ENCODE data around the gene RICTOR. TPM values are rescaled to one million over a fixed set of nuclear protein-coding genes. Genes with fewer than 3 reads are reported as not detected.

Gene RICTOR
- total and polyA plus RNA-seq, 4 experiments from 2014 or later, result 6.7 to 94.9 (median 51.8) TPM

- intact Hi-C loops (cut with micrococcal nuclease), result loop anchor here (1.0 kb wide), 1 partner anchor 11 kb away; no protein-coding TSS in a partner anchor
- POLR2A ChIA-PET (ENCODE audit: partially characterized antibody), result interaction anchor here (2.6 kb wide), 1 partner anchor 11 kb away, joined by 7 read pairs; no protein-coding TSS in a partner anchor
- no peak for DNase-seq
Measured at GRCh38 chr5:39062104-39062503, 12.1 kb downstream of the RICTOR start.

GRCh38 chr5:39059064-39059463 lies 15.1 kb downstream of the RICTOR start:
- H3K27ac ChIP-seq (ENCODE audit: low read depth, low read length), result no peak overlapping the region
- H3K4me3 Mint-ChIP-seq, result peak overlapping the region in 6 of 8 donors; percentile 15 to 63 (median 39)
- intact Hi-C loops (cut with micrococcal nuclease), result loop anchor here (2.0 kb wide), 1 partner anchor 14 kb away; no protein-coding TSS in a partner anchor
- peaks cover 57 to 74% (median 65%) of the 10 kb centered on the region in 4 donors for H3K4me1 Mint-ChIP-seq
- H3K27me3 ChIP-seq (ENCODE audit: insufficient read depth, low read length), result no peaks in the 10 kb centered on the region
- H3K36me3 ChIP-seq (ENCODE audit: insufficient read depth, low read length), result no peaks in the 10 kb centered on the region
- POLR2A ChIA-PET (ENCODE audit: partially characterized antibody), result no interaction called here
- H3K27ac Mint-ChIP-seq, result peak overlapping the region; percentile 8 to 80 (median 42)
- H3K4me1 ChIP-seq (ENCODE audit: insufficient read depth, low read length), result peaks cover 93% of the 10 kb centered on the region
- peaks cover 11 to 21% of the 10 kb centered on the region in 2 donors for H3K36me3 Mint-ChIP-seq
- no peak overlapping the region for H3K4me3 ChIP-seq (ENCODE audit: low read length in 2 of 2)
- no peaks in the 10 kb centered on the region for H3K9me3 ChIP-seq (ENCODE audit: control insufficient read depth in 1 of 2, low read length in 2 of 2)
- CTCF ChIA-PET (ENCODE audit: partially characterized antibody), result no interaction called here
- no peaks in the 10 kb centered on the region for H3K9me3 Mint-ChIP-seq
- no peak for DNase-seq
- no peaks in the 10 kb centered on the region for H3K27me3 Mint-ChIP-seq

More at GRCh38 chr5:39062104-39062503, 12.1 kb downstream of the RICTOR start:
- CTCF ChIA-PET (ENCODE audit: partially characterized antibody), result interaction anchor here (0.6 to 1.1 kb wide), 2 partner anchors 11 to 19 kb away, joined by 3 read pairs; no protein-coding TSS in a partner anchor
- Mint-ChIP-seq H3K9me3 (peaks cover 0 to 13% (median 8%) of the 10 kb centered on the region in 8 donors), H3K27ac (no peak overlapping the region), H3K4me3 (peak overlapping the region in 2 of 8 donors; percentile 5 to 39), H3K4me1 (peaks cover 50 to 75% (median 63%) of the 10 kb centered on the region in 4 donors), H3K27me3 (no peaks in the 10 kb centered on the region), H3K36me3 (peaks cover 19 to 29% of the 10 kb centered on the region in 2 donors)
- Histone ChIP-seq H3K27me3 (ENCODE audit: insufficient read depth, low read length) (no peaks in the 10 kb centered on the region), H3K36me3 (ENCODE audit: insufficient read depth, low read length) (peaks cover 6% of the 10 kb centered on the region), H3K9me3 (ENCODE audit: control insufficient read depth in 1 of 2, low read length in 2 of 2) (peaks cover 0 to 6% of the 10 kb centered on the region in 2 donors), H3K4me3 (ENCODE audit: low read length in 2 of 2) (no peak overlapping the region), H3K4me1 (ENCODE audit: insufficient read depth, low read length) (peaks cover 92% of the 10 kb centered on the region), H3K27ac (ENCODE audit: low read depth, low read length) (no peak overlapping the region)

- no peaks in the 10 kb centered on the region for H3K36me3 ChIP-seq (ENCODE audit: insufficient read depth, low read length)
- Mint-ChIP-seq H3K27me3 (no peaks in the 10 kb centered on the region), H3K36me3 (peaks cover 14 to 21% of the 10 kb centered on the region in 2 donors), H3K4me3 (peak overlapping the region; percentile 1 to 60 (median 52)), H3K9me3 (no peaks in the 10 kb centered on the region), H3K27ac (peak overlapping the region; percentile 6 to 70 (median 41)), H3K4me1 (peaks cover 57 to 73% (median 64%) of the 10 kb centered on the region in 4 donors)
- peak overlapping the region; percentile 35 for H3K27ac ChIP-seq (ENCODE audit: low read depth, low read length)
- H3K4me3 ChIP-seq (ENCODE audit: low read length in 2 of 2), result peak overlapping the region in 1 of 2 donors; percentile 17
- H3K9me3 ChIP-seq (ENCODE audit: control insufficient read depth in 1 of 2, low read length in 2 of 2), result no peaks in the 10 kb centered on the region
- peaks cover 86% of the 10 kb centered on the region for H3K4me1 ChIP-seq (ENCODE audit: insufficient read depth, low read length)
- CTCF ChIA-PET (ENCODE audit: partially characterized antibody), result no interaction called here
- no peaks in the 10 kb centered on the region for H3K27me3 ChIP-seq (ENCODE audit: insufficient read depth, low read length)
- DNase-seq, result no peak
- POLR2A ChIA-PET (ENCODE audit: partially characterized antibody), result no interaction called here
- intact Hi-C loops (cut with micrococcal nuclease), result loop anchor here (2.0 kb wide), 1 partner anchor 14 kb away; no protein-coding TSS in a partner anchor
Measured at GRCh38 chr5:39058178-39058921, 15.8 kb downstream of the RICTOR start.

GRCh38 chr5:39057734-39058133 lies 16.5 kb downstream of the RICTOR start:
- Histone ChIP-seq H3K4me1 (ENCODE audit: insufficient read depth, low read length) (peaks cover 84% of the 10 kb centered on the region), H3K4me3 (ENCODE audit: low read length in 2 of 2) (peak overlapping the region in 1 of 2 donors; percentile 17)

GRCh38 chr5:39055768-39056398 lies 18.3 kb downstream of the RICTOR start:
- intact Hi-C loops (cut with micrococcal nuclease), result no loop called here
- no peak for DNase-seq
- H3K4me3 ChIP-seq (ENCODE audit: low read length in 2 of 2), result no peak overlapping the region
- Mint-ChIP-seq H3K27ac (peak overlapping the region in 1 of 7 donors; percentile 75), H3K9me3 (no peaks in the 10 kb centered on the region), H3K4me1 (peaks cover 55 to 67% (median 63%) of the 10 kb centered on the region in 4 donors), H3K27me3 (no peaks in the 10 kb centered on the region), H3K4me3 (peak overlapping the region in 1 of 8 donors; percentile 46), H3K36me3 (peaks cover 14 to 19% of the 10 kb centered on the region in 2 donors)
- POLR2A ChIA-PET (ENCODE audit: partially characterized antibody), result no interaction called here
- no peak overlapping the region for H3K27ac ChIP-seq (ENCODE audit: low read depth, low read length)
- no peaks in the 10 kb centered on the region for H3K27me3 ChIP-seq (ENCODE audit: insufficient read depth, low read length)
- H3K9me3 ChIP-seq (ENCODE audit: control insufficient read depth in 1 of 2, low read length in 2 of 2), result no peaks in the 10 kb centered on the region
- H3K4me1 ChIP-seq (ENCODE audit: insufficient read depth, low read length), result peaks cover 77% of the 10 kb centered on the region
- H3K36me3 ChIP-seq (ENCODE audit: insufficient read depth, low read length), result no peaks in the 10 kb centered on the region
- CTCF ChIA-PET (ENCODE audit: partially characterized antibody), result interaction anchor here (1.9 kb wide), 1 partner anchor 24 kb away, joined by 6 read pairs; no protein-coding TSS in a partner anchor

More at GRCh38 chr5:39057734-39058133, 16.5 kb downstream of the RICTOR start:
- no peaks in the 10 kb centered on the region for H3K27me3 Mint-ChIP-seq
- peak overlapping the region in 7 of 8 donors; percentile 7 to 60 (median 50) for H3K4me3 Mint-ChIP-seq
- ChIA-PET POLR2A (ENCODE audit: partially characterized antibody) (no interaction called here), CTCF (ENCODE audit: partially characterized antibody) (interaction anchor here (1.9 kb wide), 1 partner anchor 23 kb away, joined by 6 read pairs; no protein-coding TSS in a partner anchor)
- H3K36me3 ChIP-seq (ENCODE audit: insufficient read depth, low read length), result no peaks in the 10 kb centered on the region
- H3K27ac ChIP-seq (ENCODE audit: low read depth, low read length), result peak overlapping the region; percentile 35
- H3K27ac Mint-ChIP-seq, result peak overlapping the region in 4 of 7 donors; percentile 0 to 70 (median 26)
- H3K9me3 ChIP-seq (ENCODE audit: control insufficient read depth in 1 of 2, low read length in 2 of 2), result no peaks in the 10 kb centered on the region
- DNase-seq, result no peak
- H3K4me1 Mint-ChIP-seq, result peaks cover 58 to 72% (median 64%) of the 10 kb centered on the region in 4 donors
- no peaks in the 10 kb centered on the region for H3K27me3 ChIP-seq (ENCODE audit: insufficient read depth, low read length)
- H3K9me3 Mint-ChIP-seq, result no peaks in the 10 kb centered on the region
- intact Hi-C loops (cut with micrococcal nuclease), result loop anchor here (2.0 kb wide), 1 partner anchor 15 kb away; no protein-coding TSS in a partner anchor
- H3K36me3 Mint-ChIP-seq, result peaks cover 14 to 21% of the 10 kb centered on the region in 2 donors

GRCh38 chr5:39055027-39055767 lies 19.0 kb downstream of the RICTOR start:
- Histone ChIP-seq H3K27ac (ENCODE audit: low read depth, low read length) (no peak overlapping the region), H3K9me3 (ENCODE audit: control insufficient read depth in 1 of 2, low read length in 2 of 2) (no peaks in the 10 kb centered on the region), H3K4me3 (ENCODE audit: low read length in 2 of 2) (no peak overlapping the region), H3K36me3 (ENCODE audit: insufficient read depth, low read length) (no peaks in the 10 kb centered on the region), H3K27me3 (ENCODE audit: insufficient read depth, low read length) (no peaks in the 10 kb centered on the region), H3K4me1 (ENCODE audit: insufficient read depth, low read length) (peaks cover 71% of the 10 kb centered on the region)
- Mint-ChIP-seq H3K9me3 (no peaks in the 10 kb centered on the region), H3K4me1 (peaks cover 53 to 67% (median 61%) of the 10 kb centered on the region in 4 donors), H3K27me3 (no peaks in the 10 kb centered on the region), H3K4me3 (peak overlapping the region in 3 of 8 donors; percentile 13 to 46 (median 22)), H3K36me3 (peaks cover 14 to 16% of the 10 kb centered on the region in 2 donors), H3K27ac (peak overlapping the region in 1 of 7 donors; percentile 75)
- POLR2A ChIA-PET (ENCODE audit: partially characterized antibody), result no interaction called here
- CTCF ChIA-PET (ENCODE audit: partially characterized antibody), result no interaction called here
- no peak for DNase-seq
- intact Hi-C loops (cut with micrococcal nuclease), result no loop called here

Measured in CD4-positive, alpha-beta memory T cell (primary cell).